Right lobe of liver (tissue), 6 donors: Measurements from ENCODE around the gene HPN. TPM values are rescaled to one million over a fixed set of nuclear protein-coding genes. Genes with fewer than 3 reads are reported as not detected.
A peak's percentile ranks its signal among the peaks of the same experiment; 100 is the strongest.

Source experiments
- ATAC-seq, 4 donors: fragments of 200-7000 bp; cut with Tn5 transposase; one replicate each; pipeline ENCODE4 v1.9.1; 2020; ENCODE audit warnings: mild to moderate bottlenecking in 4 of 4, moderate library complexity in 4 of 4
- DNase-seq, 3 donors: peaks; one replicate each; pipeline ENCODE4 v3.0.0-alpha.2; 2020
- H3K27ac ChIP-seq, 3 donors: fragments of 200-600 bp; one replicate each; pipeline ENCODE4 v1.8.0; 2022
- H3K27me3 ChIP-seq, 2 donors: fragments of 200-600 bp; one replicate each; pipeline ENCODE4 v1.8.0; 2022
- H3K36me3 ChIP-seq, 4 donors: fragments of 200-600 bp; sonication (generic) in 1 of 4; one replicate each; pipeline versions ENCODE4 v1.5.1 to v1.8.0; 2017 to 2022; ENCODE audit warnings: control low read depth in 1 of 4
- H3K4me1 ChIP-seq, 4 donors: fragments of 200-600 bp; sonication (generic) in 1 of 4; one replicate each; pipeline versions ENCODE4 v1.5.1 to v1.8.0; 2017 to 2022; ENCODE audit warnings: control low read depth in 1 of 4
- H3K4me3 ChIP-seq, 3 donors: fragments of 200-600 bp; one replicate each; pipeline ENCODE4 v1.8.0; 2022
- H3K9me3 ChIP-seq, 4 donors: fragments of 200-600 bp; sonication (generic) in 1 of 4; one replicate each; pipeline versions ENCODE4 v1.5.1 to v1.8.0; 2017 to 2022; ENCODE audit warnings: control low read depth in 1 of 4
- POLR2A ChIP-seq: fragments of 450-650 bp; IDR thresholded peaks from one replicate; pipeline ENCODE4 v1.6.1; 2017; ENCODE audit warnings: antibody characterized with exemption, mild to moderate bottlenecking
- WGBS: methylation state at CpG from one replicate; pipeline ENCODE4 v1.1.6; 2018; ENCODE audit warnings: low coverage, low lambda C conversion rate; ENCODE audit not compliant: insufficient coverage; ENCODE audit errors: missing lambda C conversion rate; 5-methylcytosine and 5-hydroxymethylcytosine counted together
- intact Hi-C, 2 donors: fragments of 100-400 bp; cut with DNase I; formaldehyde crosslinking; loops; one replicate each; pipeline versions ENCODE4 v1.11.2 to v1.14.1; 2022
- total RNA-seq, 6 experiments: library from RNA; depleted of rRNA in 2 of 6; stranded (reverse); fragments of >200 nt in 2 of 6; fragmentation: NEBNext Ultra II Directional in 3 of 6; extraction: Animal tissue kit (Norgen Biotek cat#: 25700) in 3 of 6; gene quantifications; one replicate each; pipeline versions ENCODE4 v1.1.0 to v1.2.4, GENCODE V29; 2016 to 2023
- TF ChIP-seq, protein P1 (sequence below), 4 donors: fragments of 200-600 bp in 3 of 4; fragments of 450-650 bp in 1 of 4; IDR thresholded peaks; one replicate each; pipeline versions ENCODE4 v1.5.1 to v1.8.0; 2016 to 2022; ENCODE audit warnings: antibody characterized with exemption in 4 of 4, mild to moderate bottlenecking in 2 of 4
- donor health status: DM: no; HTN: yes; CAD: no.
- donor health status: DM: no; HTN: no; CAD: no.
- donor health status: DM: no; HTN: no; CAD: no.
- donor health status: DM: no; HTN: yes; CAD: no.
- donor health status: DM: no; HTN: yes; CAD: no.

HPN gene
- total RNA-seq, 6 experiments from 2014 or later: 285 to 486 (median 374) TPM

DNA sequence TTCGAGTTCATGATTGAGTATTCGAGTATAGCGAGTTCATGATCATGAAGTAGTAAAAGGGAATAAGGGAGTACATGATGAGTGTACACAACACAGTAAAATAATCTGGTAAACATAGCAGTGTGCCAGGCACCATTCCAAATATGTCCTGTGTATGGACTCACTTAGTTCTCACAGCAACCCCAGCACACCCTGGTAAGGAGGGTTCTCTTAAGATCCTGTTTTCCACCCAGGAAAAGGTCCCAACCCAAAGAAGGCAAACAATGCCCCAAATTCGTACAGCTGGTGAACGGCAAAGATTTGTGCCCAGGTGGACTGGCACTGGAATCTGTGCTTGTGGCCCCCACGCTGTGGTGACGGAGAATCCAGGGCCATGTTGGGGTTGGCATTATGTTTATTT, 21.4 kb downstream of the HPN start:
- no peaks in the 10 kb centered on the region for H3K4me1 ChIP-seq
- no peaks in the 10 kb centered on the region for H3K9me3 ChIP-seq
- 89% methylated on average over 3 of the region's 7 CpGs for WGBS
- peaks cover 0 to 29% (median 10%) of the 10 kb centered on the region in 4 donors for H3K36me3 ChIP-seq
- no peak for ATAC-seq
- TF ChIP-seq POLR2A: no peak
- TF ChIP-seq, protein P1, sequence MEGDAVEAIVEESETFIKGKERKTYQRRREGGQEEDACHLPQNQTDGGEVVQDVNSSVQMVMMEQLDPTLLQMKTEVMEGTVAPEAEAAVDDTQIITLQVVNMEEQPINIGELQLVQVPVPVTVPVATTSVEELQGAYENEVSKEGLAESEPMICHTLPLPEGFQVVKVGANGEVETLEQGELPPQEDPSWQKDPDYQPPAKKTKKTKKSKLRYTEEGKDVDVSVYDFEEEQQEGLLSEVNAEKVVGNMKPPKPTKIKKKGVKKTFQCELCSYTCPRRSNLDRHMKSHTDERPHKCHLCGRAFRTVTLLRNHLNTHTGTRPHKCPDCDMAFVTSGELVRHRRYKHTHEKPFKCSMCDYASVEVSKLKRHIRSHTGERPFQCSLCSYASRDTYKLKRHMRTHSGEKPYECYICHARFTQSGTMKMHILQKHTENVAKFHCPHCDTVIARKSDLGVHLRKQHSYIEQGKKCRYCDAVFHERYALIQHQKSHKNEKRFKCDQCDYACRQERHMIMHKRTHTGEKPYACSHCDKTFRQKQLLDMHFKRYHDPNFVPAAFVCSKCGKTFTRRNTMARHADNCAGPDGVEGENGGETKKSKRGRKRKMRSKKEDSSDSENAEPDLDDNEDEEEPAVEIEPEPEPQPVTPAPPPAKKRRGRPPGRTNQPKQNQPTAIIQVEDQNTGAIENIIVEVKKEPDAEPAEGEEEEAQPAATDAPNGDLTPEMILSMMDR (IDR thresholded peaks at IDR 0.05): no peak
- H3K27ac ChIP-seq: no peak overlapping the region
- DNase-seq: no peak
- no peak overlapping the region for H3K4me3 ChIP-seq
- H3K27me3 ChIP-seq: no peaks in the 10 kb centered on the region
- intact Hi-C loops: no loop called here

DNA sequence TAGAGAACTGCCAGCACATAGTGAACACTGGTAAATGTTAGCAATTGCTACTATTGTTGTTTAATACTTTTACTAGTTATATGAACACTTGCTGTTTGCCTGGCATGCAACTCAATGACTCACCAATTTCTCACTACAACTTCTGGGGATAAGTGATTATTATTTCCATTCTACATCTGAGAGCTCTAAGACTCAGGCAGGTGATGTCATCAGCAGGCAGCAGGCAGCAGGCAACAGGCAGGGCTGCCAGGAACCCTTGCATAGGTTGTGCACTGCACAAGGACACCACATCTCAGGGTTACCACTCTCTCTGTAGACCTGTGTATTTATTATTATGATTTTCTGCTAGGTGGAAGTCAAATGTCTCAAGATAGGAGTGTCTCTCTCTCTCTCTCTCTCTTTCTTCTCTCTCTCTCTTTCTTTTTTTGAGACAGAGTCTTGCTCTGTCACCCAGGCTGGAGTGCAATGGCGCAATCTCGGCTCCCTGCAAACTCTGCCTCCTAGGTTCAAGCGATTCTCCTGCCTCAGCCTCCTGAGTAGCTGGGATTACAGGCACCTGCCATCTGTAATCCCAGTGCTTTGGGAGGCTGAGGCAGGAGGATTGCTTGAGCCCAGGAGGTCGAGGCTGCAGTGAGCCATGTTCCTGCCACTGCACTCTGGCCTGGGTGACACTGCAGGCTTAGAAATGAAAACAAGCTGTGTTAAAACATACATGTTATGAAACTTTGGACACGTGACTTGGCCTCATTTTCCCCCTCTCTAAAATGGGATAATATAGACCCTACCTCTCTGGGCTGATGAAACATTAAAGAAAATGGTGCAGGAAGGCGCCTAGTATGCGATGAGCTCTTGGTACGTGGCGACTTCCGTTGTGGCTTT, 22.7 kb downstream of the HPN start:
- Histone ChIP-seq H3K4me1 (no peaks in the 10 kb centered on the region), H3K27me3 (no peaks in the 10 kb centered on the region), H3K4me3 (no peak overlapping the region), H3K9me3 (no peaks in the 10 kb centered on the region), H3K27ac (no peak overlapping the region), H3K36me3 (peaks cover 0 to 23% (median 10%) of the 10 kb centered on the region in 4 donors)
- 61% methylated on average over 8 of the region's 10 CpGs for WGBS
- no peak for DNase-seq
- ATAC-seq: peak in 1 of 4 donors; percentile 5
- TF ChIP-seq POLR2A: no peak
- TF ChIP-seq, protein P1 (IDR thresholded peaks at IDR 0.05): no peak
- intact Hi-C loops: no loop called here

DNA sequence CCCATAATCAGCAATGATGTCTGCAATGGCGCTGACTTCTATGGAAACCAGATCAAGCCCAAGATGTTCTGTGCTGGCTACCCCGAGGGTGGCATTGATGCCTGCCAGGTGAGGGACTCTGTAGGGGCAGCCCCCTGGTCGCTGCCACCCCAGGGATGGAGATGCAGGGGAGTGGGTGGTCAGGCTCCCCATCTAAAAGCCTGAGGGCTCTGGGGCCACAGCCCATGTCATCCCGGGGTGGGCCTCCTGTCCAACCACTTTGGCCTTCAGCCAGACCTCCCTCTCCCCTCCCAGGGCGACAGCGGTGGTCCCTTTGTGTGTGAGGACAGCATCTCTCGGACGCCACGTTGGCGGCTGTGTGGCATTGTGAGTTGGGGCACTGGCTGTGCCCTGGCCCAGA, 24.1 kb downstream of the HPN start:
- Histone ChIP-seq H3K9me3 (no peaks in the 10 kb centered on the region), H3K27me3 (no peaks in the 10 kb centered on the region), H3K36me3 (peaks cover 0 to 9% (median 4%) of the 10 kb centered on the region in 4 donors), H3K4me3 (no peak overlapping the region), H3K4me1 (no peaks in the 10 kb centered on the region), H3K27ac (no peak overlapping the region)
- TF ChIP-seq POLR2A: no peak
- TF ChIP-seq, protein P1 (IDR thresholded peaks at IDR 0.05): no peak
- ATAC-seq (peak in 1 of 4 donors; percentile 1), DNase-seq (no peak)
- WGBS: 93% methylated on average over 3 of the region's 10 CpGs
- intact Hi-C loops: no loop called here

DNA sequence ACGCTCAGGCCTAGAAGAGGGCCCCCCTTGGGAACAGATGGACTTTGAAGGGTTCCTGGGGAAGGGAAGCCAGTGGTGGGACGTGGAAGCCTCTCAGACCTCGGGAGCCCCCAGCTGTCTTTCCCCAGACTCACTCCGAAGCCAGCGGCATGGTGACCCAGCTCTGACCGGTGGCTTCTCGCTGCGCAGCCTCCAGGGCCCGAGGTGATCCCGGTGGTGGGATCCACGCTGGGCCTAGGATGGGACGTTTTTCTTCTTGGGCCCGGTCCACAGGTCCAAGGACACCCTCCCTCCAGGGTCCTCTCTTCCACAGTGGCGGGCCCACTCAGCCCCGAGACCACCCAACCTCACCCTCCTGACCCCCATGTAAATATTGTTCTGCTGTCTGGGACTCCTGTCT, 24.6 kb downstream of the HPN start:
- no CpG with 5 or more reads among the region's 15 CpGs for WGBS
- ATAC-seq (peak in 2 of 4 donors; percentile 1 to 2), DNase-seq (no peak)
- TF ChIP-seq POLR2A: no peak
- TF ChIP-seq, protein P1 (IDR thresholded peaks at IDR 0.05): no peak
- Histone ChIP-seq H3K36me3 (peaks cover 0 to 4% (median 2%) of the 10 kb centered on the region in 4 donors), H3K4me1 (no peaks in the 10 kb centered on the region), H3K27me3 (no peaks in the 10 kb centered on the region), H3K9me3 (no peaks in the 10 kb centered on the region), H3K27ac (peak overlapping the region in 2 of 3 donors; percentile 22 to 41), H3K4me3 (no peak overlapping the region)
- intact Hi-C loops: no loop called here
